CMK (cell line): ENCODE measurements around the gene HSPBAP1.
"Not testable (repeated sequence)": the region's sequence is repeated elsewhere in the genome, so short reads cannot be mapped to it uniquely, and the experiment has no call there.

Experiments used
- DNase-seq: peaks from one replicate; pipeline ENCODE4 v3.0.0-alpha.2; 2010; ENCODE audit warnings: low read depth

HSPBAP1 gene

GRCh38 chr3:122732682-122733525 is 60.7 kb downstream of the HSPBAP1 start:
- not testable (repeated sequence) for DNase-seq

- no peak for DNase-seq
Measured at GRCh38 chr3:122730240-122730639, 63.4 kb downstream of the HSPBAP1 start.

- DNase-seq: no peak
Measured at GRCh38 chr3:122728756-122729514, 64.7 kb downstream of the HSPBAP1 start.

- DNase-seq: no peak
Measured at GRCh38 chr3:122728186-122728585, 65.4 kb downstream of the HSPBAP1 start.

GRCh38 chr3:122727766-122728165 is 65.9 kb downstream of the HSPBAP1 start:
- DNase-seq: no peak

GRCh38 chr3:122727294-122727693 is 66.3 kb downstream of the HSPBAP1 start:
- DNase-seq: no peak

GRCh38 chr3:122725106-122725505 is 68.5 kb downstream of the HSPBAP1 start:
- no peak for DNase-seq

- no peak for DNase-seq
Measured at GRCh38 chr3:122719273-122719921, 74.2 kb downstream of the HSPBAP1 start.

GRCh38 chr3:122716667-122717066 is 77.0 kb downstream of the HSPBAP1 start:
- no peak for DNase-seq

GRCh38 chr3:122714273-122714672 is 79.4 kb downstream of the HSPBAP1 start:
- no peak for DNase-seq

GRCh38 chr3:122710616-122711251 is 82.9 kb downstream of the HSPBAP1 start:
- DNase-seq: not testable (repeated sequence)

- no peak for DNase-seq
Measured at GRCh38 chr3:122705379-122705778, 88.3 kb downstream of the HSPBAP1 start.

- no peak for DNase-seq
Measured at GRCh38 chr3:122700193-122700592, 93.4 kb downstream of the HSPBAP1 start.

GRCh38 chr3:122697952-122698620 is 95.5 kb downstream of the HSPBAP1 start:
- no peak for DNase-seq

- no peak for DNase-seq
Measured at GRCh38 chr3:122695927-122696561, 97.6 kb downstream of the HSPBAP1 start.

- no peak for DNase-seq
Measured at GRCh38 chr3:122694966-122695365, 98.7 kb downstream of the HSPBAP1 start.

GRCh38 chr3:122692674-122693073 is 101.0 kb downstream of the HSPBAP1 start:
- DNase-seq: no peak

GRCh38 chr3:122691195-122691594 is 102.4 kb downstream of the HSPBAP1 start:
- DNase-seq: no peak

GRCh38 chr3:122690096-122690495 is 103.5 kb downstream of the HSPBAP1 start:
- no peak for DNase-seq
